Measurements from ENCODE around the gene GLT1D1. TPM values are rescaled to one million over a fixed set of nuclear protein-coding genes. Genes with fewer than 3 reads are reported as not detected.

GLT1D1 gene
- total RNA-seq, 4 donors from 2014 or later: 0.26 to 3.6 (median 2.9) TPM; not detected in 1

DNA sequence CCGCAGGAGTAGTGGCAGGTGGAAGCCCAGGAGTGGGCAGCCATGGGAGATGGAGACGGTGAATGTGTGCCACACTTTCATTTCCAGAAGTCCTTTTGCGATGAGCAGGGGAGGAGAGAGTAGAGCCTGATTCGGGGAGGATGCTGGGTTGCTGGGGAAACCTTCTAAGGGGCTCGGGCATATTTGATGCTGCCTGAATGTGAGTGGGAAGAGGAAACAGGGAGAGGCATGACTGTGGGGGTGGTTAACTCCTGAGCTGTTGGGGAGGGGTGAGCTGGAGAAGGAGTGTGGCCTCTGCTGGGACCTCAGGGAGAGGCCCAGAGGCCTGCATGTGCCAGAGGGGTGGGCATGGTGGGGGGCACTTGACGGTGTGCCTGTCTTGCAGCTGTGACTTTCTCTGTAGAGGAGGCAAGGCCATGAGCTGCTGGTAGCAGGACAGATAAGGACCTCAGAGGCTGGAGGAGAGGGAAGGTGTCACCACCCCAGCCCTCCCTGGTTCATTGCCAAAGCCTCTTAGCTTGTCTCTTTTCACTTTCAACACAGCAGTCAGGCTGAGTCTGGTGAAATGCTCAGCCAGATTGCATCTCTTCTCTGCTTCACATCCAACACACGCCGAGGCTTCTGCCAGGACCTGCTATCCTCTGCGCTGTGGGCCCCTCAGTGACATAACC lies 11.4 kb downstream of the GLT1D1 start:
- H3K9me3 ChIP-seq: no peaks in the 10 kb centered on the region
- intact Hi-C loops (cut with DNase I; ENCODE audit: low total_unique reads): no loop called here
- no peaks in the 10 kb centered on the region for H3K4me1 ChIP-seq
- no peaks in the 10 kb centered on the region for H3K27me3 ChIP-seq
- peak overlapping the region in 1 of 2 donors; percentile 54 for H3K27ac ChIP-seq
- H3K4me3 ChIP-seq: no peak overlapping the region
- H3K36me3 ChIP-seq: no peaks in the 10 kb centered on the region
- peak in 1 of 2 donors; percentile 60 for DNase-seq
- no peak for TF ChIP-seq POLR2A (IDR thresholded peaks at IDR 0.05)
- no peak for TF ChIP-seq CTCF (IDR thresholded peaks at IDR 0.05)

DNA sequence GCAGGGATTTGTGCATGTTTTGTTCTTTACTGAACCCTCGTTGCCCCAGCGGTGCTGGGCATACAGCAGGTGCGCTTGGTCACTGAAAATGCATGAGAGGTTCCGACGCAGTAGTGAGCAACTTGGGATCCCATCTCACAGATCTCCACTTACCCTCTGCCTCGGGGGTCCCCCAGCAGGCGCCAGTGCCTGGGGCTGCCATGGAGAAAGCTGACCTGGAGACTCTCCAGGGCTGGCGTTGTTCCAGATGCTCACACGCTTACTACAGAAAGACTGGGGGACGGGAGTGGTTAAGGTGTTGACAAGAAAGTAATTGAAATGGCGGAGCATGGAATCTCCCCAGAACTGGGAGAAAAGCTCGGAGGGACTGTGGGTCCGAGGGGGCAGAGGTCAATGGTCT lies 14.2 kb downstream of the GLT1D1 start:
- Histone ChIP-seq H3K4me1 (no peaks in the 10 kb centered on the region), H3K9me3 (no peaks in the 10 kb centered on the region), H3K27me3 (no peaks in the 10 kb centered on the region), H3K4me3 (no peak overlapping the region), H3K27ac (no peak overlapping the region), H3K36me3 (no peaks in the 10 kb centered on the region)
- no peak for TF ChIP-seq POLR2A (IDR thresholded peaks at IDR 0.05)
- TF ChIP-seq CTCF (IDR thresholded peaks at IDR 0.05): no peak
- no peak for DNase-seq
- intact Hi-C loops (cut with DNase I; ENCODE audit: low total_unique reads): no loop called here

DNA sequence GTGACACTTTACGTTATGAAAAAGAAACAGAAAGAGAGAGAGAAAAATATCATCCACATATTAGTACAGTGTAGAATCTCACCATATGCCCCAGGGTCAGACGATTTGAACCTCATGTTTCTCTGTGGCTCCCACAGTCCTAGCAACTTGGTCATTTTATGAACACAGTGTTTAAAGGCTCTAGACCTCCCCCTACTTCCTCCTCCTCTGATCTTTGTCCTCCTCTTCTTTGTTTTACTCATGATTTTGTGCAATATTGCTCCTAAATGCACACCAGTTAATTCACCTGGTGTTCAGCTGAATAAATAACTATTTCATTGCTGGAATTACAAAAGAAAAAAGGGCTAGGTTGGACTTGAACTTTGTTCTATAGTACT lies 18.2 kb downstream of the GLT1D1 start:
- Histone ChIP-seq H3K27ac (no peak overlapping the region), H3K36me3 (no peaks in the 10 kb centered on the region), H3K27me3 (no peaks in the 10 kb centered on the region), H3K9me3 (no peaks in the 10 kb centered on the region), H3K4me1 (no peaks in the 10 kb centered on the region), H3K4me3 (no peak overlapping the region)
- TF ChIP-seq POLR2A (IDR thresholded peaks at IDR 0.05): no peak
- TF ChIP-seq CTCF (IDR thresholded peaks at IDR 0.05): no peak
- no peak for DNase-seq
- intact Hi-C loops (cut with DNase I; ENCODE audit: low total_unique reads): no loop called here

GRCh38 chr12:128872303-128872702 lies 19.0 kb downstream of the GLT1D1 start:
- H3K4me3 ChIP-seq: no peak overlapping the region
- H3K4me1 ChIP-seq: no peaks in the 10 kb centered on the region
- no peak for DNase-seq
- H3K9me3 ChIP-seq: peaks cover 0 to 3% of the 10 kb centered on the region in 2 donors
- TF ChIP-seq CTCF (IDR thresholded peaks at IDR 0.05): no peak
- TF ChIP-seq POLR2A (IDR thresholded peaks at IDR 0.05): no peak
- no peaks in the 10 kb centered on the region for H3K36me3 ChIP-seq
- intact Hi-C loops (cut with DNase I; ENCODE audit: low total_unique reads): no loop called here
- no peak overlapping the region for H3K27ac ChIP-seq
- no peaks in the 10 kb centered on the region for H3K27me3 ChIP-seq

GRCh38 chr12:128876559-128876958 lies 23.3 kb downstream of the GLT1D1 start:
- no peaks in the 10 kb centered on the region for H3K36me3 ChIP-seq
- TF ChIP-seq POLR2A (IDR thresholded peaks at IDR 0.05) (no peak), CTCF (IDR thresholded peaks at IDR 0.05) (no peak)
- intact Hi-C loops (cut with DNase I; ENCODE audit: low total_unique reads): no loop called here
- DNase-seq: no peak
- H3K4me1 ChIP-seq: no peaks in the 10 kb centered on the region
- no peaks in the 10 kb centered on the region for H3K27me3 ChIP-seq
- no peak overlapping the region for H3K4me3 ChIP-seq
- H3K27ac ChIP-seq: no peak overlapping the region
- peaks cover 0 to 4% of the 10 kb centered on the region in 2 donors for H3K9me3 ChIP-seq

Data from uterus (tissue), 4 donors.